GM18507 (cell line): Measurements from ENCODE around the gene TAF1.
"Not testable (repeated sequence)": the region's sequence is repeated elsewhere in the genome, so short reads cannot be mapped to it uniquely, and the experiment has no call there.

Experiments used
- DNase-seq: peaks from one replicate; pipeline ENCODE4 v3.0.0; 2011; ENCODE audit warnings: low read depth; ENCODE audit not compliant: insufficient read length; ENCODE audit errors: extremely low spot score
- FAIRE-seq: peaks from 2 replicates; lab custom pipeline; 2011; peaks lifted over from hg19 to GRCh38; lab: Jason Lieb, UNC

TAF1 gene

GRCh38 chrX:71365875-71366673, at the start of gene TAF1:
Gene TAF1, plus strand, starts transcription at chrX:71366357. Its CDS starts 18 bp downstream, at chrX:71366375.
- DNase-seq, result peak; percentile 77
- peak; percentile 98 for FAIRE-seq

- not testable (repeated sequence) for FAIRE-seq, DNase-seq
Observed at GRCh38 chrX:71316959-71317358, 49.2 kb upstream of the TAF1 start.

GRCh38 chrX:71320126-71320525, 46.0 kb upstream of the TAF1 start:
- FAIRE-seq (no peak), DNase-seq (no peak)

GRCh38 chrX:71321731-71322130, 44.4 kb upstream of the TAF1 start:
- DNase-seq (no peak), FAIRE-seq (peak; percentile 69)

- not testable (repeated sequence) for DNase-seq, FAIRE-seq
Observed at GRCh38 chrX:71324452-71324851, 41.7 kb upstream of the TAF1 start.

GRCh38 chrX:71326394-71326793, 39.8 kb upstream of the TAF1 start:
- DNase-seq, result no peak
- no peak for FAIRE-seq

GRCh38 chrX:71349151-71349665, 16.9 kb upstream of the TAF1 start:
- not testable (repeated sequence) for FAIRE-seq

GRCh38 chrX:71349867-71350266, 16.3 kb upstream of the TAF1 start:
- not testable (repeated sequence) for FAIRE-seq

More at GRCh38 chrX:71349151-71349665, 16.9 kb upstream of the TAF1 start:
- DNase-seq, result not testable (repeated sequence)

GRCh38 chrX:71352439-71352838, 13.7 kb upstream of the TAF1 start:
- FAIRE-seq, DNase-seq: not testable (repeated sequence)

More at GRCh38 chrX:71349867-71350266, 16.3 kb upstream of the TAF1 start:
- not testable (repeated sequence) for DNase-seq

GRCh38 chrX:71364221-71364620, 1.9 kb upstream of the TAF1 start:
- FAIRE-seq (no peak), DNase-seq (no peak)

- DNase-seq (no peak), FAIRE-seq (peak; percentile 15)
Observed at GRCh38 chrX:71365356-71365874, 742 bp upstream of the TAF1 start.

GRCh38 chrX:71366674-71367256, 608 bp downstream of the TAF1 start:
- peak; percentile 33 for FAIRE-seq
- DNase-seq, result no peak

GRCh38 chrX:71367396-71367795, 1.2 kb downstream of the TAF1 start:
- DNase-seq, result no peak
- FAIRE-seq, result no peak

- DNase-seq (no peak), FAIRE-seq (no peak)
Observed at GRCh38 chrX:71372388-71372787, 6.2 kb downstream of the TAF1 start.

GRCh38 chrX:71378732-71379131, 12.6 kb downstream of the TAF1 start:
- no peak for DNase-seq
- no peak for FAIRE-seq

GRCh38 chrX:71391725-71392124, 25.6 kb downstream of the TAF1 start:
- not testable (repeated sequence) for DNase-seq, FAIRE-seq

GRCh38 chrX:71393919-71394318, 27.8 kb downstream of the TAF1 start:
- DNase-seq, result no peak
- no peak for FAIRE-seq

GRCh38 chrX:71396576-71396975, 30.4 kb downstream of the TAF1 start:
- FAIRE-seq, result no peak

GRCh38 chrX:71400710-71401109, 34.6 kb downstream of the TAF1 start:
- no peak for DNase-seq
- no peak for FAIRE-seq

More at GRCh38 chrX:71396576-71396975, 30.4 kb downstream of the TAF1 start:
- DNase-seq, result no peak

GRCh38 chrX:71416260-71416659, 50.1 kb downstream of the TAF1 start:
- FAIRE-seq, result peak; percentile 69
- not testable (repeated sequence) for DNase-seq
